ENCODE results near the gene DDX52. TPM values are rescaled to one million over a fixed set of nuclear protein-coding genes. Genes with fewer than 3 reads are reported as not detected.

Gene DDX52
- total RNA-seq, 1 donor from 2014 or later = 14.5 TPM

GRCh38 chr17:37678036-37678435, 34.8 kb upstream of the DDX52 start:
- FAIRE-seq (no peak), DNase-seq (ENCODE audit: low read depth) (no peak)
- TF ChIP-seq, protein P1, sequence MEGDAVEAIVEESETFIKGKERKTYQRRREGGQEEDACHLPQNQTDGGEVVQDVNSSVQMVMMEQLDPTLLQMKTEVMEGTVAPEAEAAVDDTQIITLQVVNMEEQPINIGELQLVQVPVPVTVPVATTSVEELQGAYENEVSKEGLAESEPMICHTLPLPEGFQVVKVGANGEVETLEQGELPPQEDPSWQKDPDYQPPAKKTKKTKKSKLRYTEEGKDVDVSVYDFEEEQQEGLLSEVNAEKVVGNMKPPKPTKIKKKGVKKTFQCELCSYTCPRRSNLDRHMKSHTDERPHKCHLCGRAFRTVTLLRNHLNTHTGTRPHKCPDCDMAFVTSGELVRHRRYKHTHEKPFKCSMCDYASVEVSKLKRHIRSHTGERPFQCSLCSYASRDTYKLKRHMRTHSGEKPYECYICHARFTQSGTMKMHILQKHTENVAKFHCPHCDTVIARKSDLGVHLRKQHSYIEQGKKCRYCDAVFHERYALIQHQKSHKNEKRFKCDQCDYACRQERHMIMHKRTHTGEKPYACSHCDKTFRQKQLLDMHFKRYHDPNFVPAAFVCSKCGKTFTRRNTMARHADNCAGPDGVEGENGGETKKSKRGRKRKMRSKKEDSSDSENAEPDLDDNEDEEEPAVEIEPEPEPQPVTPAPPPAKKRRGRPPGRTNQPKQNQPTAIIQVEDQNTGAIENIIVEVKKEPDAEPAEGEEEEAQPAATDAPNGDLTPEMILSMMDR (IDR thresholded peaks at IDR 0.05; ENCODE audit: insufficient read depth, low read length, severe bottlenecking) = no peak
- no peaks in the 10 kb centered on the region for H3K36me3 ChIP-seq (ENCODE audit: control insufficient read depth, insufficient read depth, low read length)
- H3K4me3 ChIP-seq (ENCODE audit: low read depth, low read length) = no peak overlapping the region
- no peaks in the 10 kb centered on the region for H3K27me3 ChIP-seq (ENCODE audit: control insufficient read depth, insufficient read depth, low read length)

DNA sequence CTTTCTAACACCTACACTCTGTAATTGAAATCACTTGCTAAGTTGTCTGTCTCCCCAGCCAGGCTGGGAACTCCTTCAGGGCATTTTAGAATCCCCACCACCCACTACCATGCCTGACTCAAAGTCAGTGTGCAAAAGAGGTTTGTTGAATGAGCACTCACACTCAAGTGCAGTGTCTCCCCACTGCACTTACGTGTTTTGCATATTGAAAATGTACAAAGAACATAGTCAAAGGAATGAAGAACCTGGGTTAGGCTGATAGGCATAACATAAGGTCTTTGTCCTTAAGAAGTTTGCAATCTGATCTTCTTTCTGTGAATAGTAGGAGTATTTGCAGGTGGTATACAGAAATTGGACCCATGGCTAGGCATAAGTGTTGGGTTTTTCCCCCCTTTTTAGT, 33.8 kb upstream of the DDX52 start:
- Histone ChIP-seq H3K27me3 (ENCODE audit: control insufficient read depth, insufficient read depth, low read length) (no peaks in the 10 kb centered on the region), H3K36me3 (ENCODE audit: control insufficient read depth, insufficient read depth, low read length) (no peaks in the 10 kb centered on the region), H3K4me3 (ENCODE audit: low read depth, low read length) (no peak overlapping the region)
- FAIRE-seq (no peak), DNase-seq (ENCODE audit: low read depth) (no peak)
- TF ChIP-seq, protein P1 (IDR thresholded peaks at IDR 0.05; ENCODE audit: insufficient read depth, low read length, severe bottlenecking) = no peak

- no peak for FAIRE-seq
- DNase-seq (ENCODE audit: low read depth) = no peak
- TF ChIP-seq, protein P1 (IDR thresholded peaks at IDR 0.05; ENCODE audit: insufficient read depth, low read length, severe bottlenecking) = no peak
- no peaks in the 10 kb centered on the region for H3K27me3 ChIP-seq (ENCODE audit: control insufficient read depth, insufficient read depth, low read length)
- no peak overlapping the region for H3K4me3 ChIP-seq (ENCODE audit: low read depth, low read length)
- H3K36me3 ChIP-seq (ENCODE audit: control insufficient read depth, insufficient read depth, low read length) = no peaks in the 10 kb centered on the region
Observed at GRCh38 chr17:37676115-37676925, 33.1 kb upstream of the DDX52 start.

GRCh38 chr17:37674511-37674910, 31.3 kb upstream of the DDX52 start:
- no peak overlapping the region for H3K4me3 ChIP-seq (ENCODE audit: low read depth, low read length)
- no peaks in the 10 kb centered on the region for H3K36me3 ChIP-seq (ENCODE audit: control insufficient read depth, insufficient read depth, low read length)
- no peaks in the 10 kb centered on the region for H3K27me3 ChIP-seq (ENCODE audit: control insufficient read depth, insufficient read depth, low read length)
- FAIRE-seq (no peak), DNase-seq (ENCODE audit: low read depth) (no peak)
- TF ChIP-seq, protein P1 (IDR thresholded peaks at IDR 0.05; ENCODE audit: insufficient read depth, low read length, severe bottlenecking) = no peak

- no peak overlapping the region for H3K4me3 ChIP-seq (ENCODE audit: low read depth, low read length)
- DNase-seq (ENCODE audit: low read depth) = no peak
- TF ChIP-seq, protein P1 (IDR thresholded peaks at IDR 0.05; ENCODE audit: insufficient read depth, low read length, severe bottlenecking) = no peak
- FAIRE-seq = no peak
- H3K27me3 ChIP-seq (ENCODE audit: control insufficient read depth, insufficient read depth, low read length) = no peaks in the 10 kb centered on the region
- no peaks in the 10 kb centered on the region for H3K36me3 ChIP-seq (ENCODE audit: control insufficient read depth, insufficient read depth, low read length)
Observed at GRCh38 chr17:37673386-37673785, 30.1 kb upstream of the DDX52 start.
